Activated naive CD4-positive, alpha-beta T cell (primary cell): ENCODE data around the gene AQP5.

Experiments
- DNase-seq, 4 experiments: peaks; one replicate each; lab custom pipeline; 2025; lab: John Stamatoyannopoulos, UW

The AQP5 gene

DNA sequence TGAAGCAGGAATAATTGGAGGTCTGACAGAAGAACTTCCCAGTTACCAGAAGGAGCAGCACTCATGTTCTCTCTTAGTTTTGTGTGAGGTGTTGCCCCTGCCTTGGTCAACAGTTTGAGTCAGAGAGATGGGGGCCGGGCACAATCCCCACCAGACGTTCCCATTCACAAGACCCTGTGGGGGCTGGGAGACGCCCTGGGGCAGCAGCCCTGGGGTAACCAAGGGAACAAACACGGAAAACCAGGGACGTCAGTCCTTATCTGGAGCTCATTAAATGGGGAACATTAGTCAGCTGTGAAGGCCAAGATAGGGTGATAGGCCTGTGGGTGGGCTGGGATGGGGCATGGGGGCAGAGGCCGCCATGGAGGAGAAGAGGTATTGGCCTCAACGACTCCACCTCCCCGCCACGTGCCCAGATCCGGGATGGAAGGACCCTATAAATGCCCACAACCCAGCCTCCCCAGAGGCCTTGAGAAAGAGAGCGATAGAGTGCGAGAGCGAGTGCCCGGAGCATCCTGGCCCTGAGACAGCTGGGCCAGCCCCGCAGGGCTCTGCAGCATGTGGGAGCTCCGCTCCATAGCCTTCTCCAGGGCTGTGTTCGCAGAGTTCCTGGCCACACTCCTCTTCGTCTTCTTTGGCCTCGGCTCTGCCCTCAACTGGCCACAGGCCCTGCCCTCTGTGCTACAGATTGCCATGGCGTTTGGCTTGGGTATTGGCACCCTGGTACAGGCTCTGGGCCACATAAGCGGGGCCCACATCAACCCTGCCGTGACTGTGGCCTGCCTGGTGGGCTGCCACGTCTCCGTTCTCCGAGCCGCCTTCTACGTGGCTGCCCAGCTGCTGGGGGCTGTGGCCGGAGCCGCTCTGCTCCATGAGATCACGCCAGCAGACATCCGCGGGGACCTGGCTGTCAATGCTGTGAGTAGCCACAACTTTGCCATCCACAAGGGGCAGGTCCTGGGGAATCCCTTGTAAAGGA, 11.1 kb upstream of the AQP5 start, which contains the start of gene AQP2:
AQP2 (plus strand) TSS at position 465 of the 979 bp plus-strand sequence; CDS start at position 559, 94 bp downstream.
- DNase-seq = no peak

DNA sequence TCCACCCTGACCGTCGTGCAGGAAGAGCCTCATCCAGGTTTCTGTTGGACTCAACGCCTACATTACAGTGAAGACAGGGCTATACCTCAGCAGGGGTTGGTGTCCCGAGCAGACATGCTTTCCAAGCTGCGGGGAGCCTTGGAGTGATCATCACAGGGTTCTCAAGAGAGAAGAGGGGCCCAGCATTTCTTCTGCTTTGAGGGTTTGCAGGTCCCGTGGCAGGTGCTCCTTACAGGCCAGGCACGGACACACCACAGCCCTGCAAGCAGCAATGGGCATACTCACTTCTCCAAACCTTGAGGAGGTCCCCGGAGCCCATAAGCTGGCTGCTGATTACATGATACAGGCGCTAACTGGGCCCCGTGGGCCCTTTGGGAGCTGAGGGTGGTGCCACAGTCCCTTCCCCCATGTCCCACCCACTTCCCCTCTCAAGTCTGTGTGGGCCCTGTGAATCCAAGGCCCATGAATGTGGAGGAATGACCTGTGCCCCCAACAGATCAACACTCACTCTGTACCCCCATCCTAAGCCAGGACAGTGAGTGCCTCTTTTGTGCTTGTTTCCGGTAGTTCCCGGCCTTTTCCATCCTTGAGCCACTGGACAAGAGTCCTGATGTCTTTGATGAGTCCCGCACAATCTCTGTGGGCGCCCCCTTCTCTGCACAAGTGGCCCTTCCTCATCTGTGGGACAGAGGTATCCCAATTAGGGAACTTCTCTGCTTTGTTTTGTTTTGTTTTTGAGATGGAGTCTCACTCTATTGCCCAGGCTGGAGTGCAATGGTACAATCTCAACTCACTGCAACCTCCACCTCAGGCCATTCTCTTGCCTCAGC, 10.0 kb upstream of the AQP5 start:
- DNase-seq = no peak

DNA sequence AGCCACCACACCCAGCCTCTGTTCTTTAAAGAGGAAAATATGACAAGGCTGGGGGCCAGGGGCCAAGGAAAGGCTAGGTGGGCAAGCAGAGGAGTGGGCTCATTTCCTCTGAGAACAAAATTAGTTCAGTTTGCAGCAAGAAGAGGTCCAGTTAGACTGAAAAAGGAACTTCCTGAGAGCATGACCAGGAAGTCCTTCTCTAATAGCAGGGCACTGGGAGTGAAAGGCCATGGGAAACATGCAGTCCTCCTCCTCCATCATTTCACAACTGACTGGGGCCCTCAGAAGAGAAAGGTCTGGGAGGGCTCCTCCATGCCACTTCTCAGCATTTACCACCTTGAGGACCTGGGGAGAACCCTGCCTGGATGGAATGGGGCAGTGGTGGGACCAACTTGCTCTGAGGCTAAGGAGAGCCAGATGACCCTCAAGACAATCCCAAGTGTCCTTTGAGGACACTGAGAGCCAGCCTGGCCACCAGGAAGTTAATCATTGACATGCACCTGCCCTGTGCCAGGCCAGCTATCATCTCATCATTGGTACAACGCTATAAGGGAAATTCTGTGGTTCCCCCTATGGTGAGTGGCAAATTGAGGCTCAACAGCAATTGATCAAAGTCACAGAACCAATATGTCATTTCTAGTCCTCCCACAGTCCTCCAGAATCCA, 9.1 kb upstream of the AQP5 start:
- DNase-seq = no peak

DNA sequence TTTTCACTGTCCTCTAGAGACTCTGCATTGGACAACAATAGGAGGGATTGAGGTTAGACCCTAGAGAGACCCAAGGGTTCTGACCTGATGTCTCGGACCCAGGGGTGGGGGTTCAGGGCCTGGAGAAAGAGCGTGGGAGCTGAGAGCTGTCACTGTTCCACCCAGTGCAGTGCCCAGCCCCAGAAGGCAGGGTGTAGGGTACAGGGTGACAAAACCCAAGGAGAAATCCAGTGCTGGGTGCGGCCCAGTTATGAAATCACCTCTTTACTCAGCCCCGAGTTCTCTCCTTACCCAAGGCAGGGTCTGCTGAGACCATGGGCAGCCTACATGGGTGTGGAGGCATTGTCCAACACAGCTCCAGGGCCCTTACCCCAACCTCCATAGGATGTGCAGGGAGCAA, 8.5 kb upstream of the AQP5 start:
- DNase-seq = no peak

DNA sequence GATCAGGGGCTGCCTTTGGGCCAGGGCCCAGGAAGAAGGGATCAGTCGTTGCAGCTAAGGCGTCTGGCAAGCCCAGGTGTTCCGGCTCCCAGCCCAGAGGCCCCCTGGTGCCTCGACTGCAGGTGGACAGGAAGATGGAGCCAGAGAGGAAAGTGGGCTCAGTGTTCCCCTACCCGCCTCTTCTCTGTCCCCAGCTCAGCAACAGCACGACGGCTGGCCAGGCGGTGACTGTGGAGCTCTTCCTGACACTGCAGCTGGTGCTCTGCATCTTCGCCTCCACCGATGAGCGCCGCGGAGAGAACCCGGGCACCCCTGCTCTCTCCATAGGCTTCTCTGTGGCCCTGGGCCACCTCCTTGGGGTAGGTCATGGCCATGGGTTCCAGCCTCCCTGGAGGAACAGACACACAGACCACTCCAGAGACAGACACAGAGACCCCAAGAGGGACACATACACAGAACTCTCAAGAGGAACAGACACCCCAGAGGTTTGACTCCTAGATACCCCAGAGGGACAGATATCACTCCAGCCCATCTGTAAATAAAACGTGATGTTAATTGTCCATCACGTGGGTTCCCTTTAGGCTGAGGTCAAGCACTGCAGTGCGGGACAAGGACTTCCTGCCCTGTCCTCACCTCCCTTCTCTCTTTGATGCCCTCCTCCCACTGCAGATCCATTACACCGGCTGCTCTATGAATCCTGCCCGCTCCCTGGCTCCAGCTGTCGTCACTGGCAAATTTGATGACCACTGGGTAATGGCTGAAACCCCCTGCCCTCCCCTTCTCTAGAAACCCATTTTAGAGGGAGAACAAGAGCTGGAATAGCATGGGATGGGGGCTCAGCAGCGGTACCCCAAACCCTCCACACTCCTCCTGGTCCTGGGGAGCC, 7.5 kb upstream of the AQP5 start:
- no peak for DNase-seq

DNA sequence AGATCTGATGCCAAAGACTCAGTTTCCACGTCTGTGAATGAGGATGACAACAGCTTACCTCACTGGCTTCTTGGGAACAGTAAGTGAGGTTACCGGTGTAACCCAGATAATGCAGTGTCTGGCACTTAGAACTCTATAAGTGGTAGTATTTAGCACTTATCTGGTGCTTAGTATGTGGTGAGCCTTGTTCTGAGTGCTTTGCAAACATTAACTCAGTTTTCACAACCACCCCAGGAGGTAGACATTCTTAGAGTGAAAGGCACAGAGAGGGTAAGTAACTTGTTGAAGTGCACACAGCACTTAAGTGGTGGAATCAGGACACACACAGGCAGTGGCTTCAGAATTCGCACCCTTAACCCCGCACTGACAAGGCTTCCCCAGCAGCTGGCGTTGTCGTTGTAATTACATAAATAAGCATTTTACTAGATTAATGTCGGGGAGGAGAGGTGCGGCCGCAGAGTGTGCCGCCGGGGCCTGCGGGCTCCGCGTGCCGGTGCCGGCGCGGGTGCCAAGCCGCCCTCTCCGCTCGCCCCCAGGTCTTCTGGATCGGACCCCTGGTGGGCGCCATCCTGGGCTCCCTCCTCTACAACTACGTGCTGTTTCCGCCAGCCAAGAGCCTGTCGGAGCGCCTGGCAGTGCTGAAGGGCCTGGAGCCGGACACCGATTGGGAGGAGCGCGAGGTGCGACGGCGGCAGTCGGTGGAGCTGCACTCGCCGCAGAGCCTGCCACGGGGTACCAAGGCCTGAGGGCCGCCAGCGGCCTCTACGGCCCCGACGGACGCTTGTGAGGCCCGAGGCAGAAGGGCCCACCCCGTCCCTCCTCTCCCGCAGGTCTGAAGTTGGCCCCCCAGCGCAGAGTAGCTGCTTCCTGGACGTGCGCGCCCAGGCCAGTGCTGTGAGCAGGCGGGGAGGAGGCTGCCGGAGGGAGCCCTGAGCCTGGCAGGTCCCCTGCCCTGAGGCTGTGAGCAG, 6.5 kb upstream of the AQP5 start:
- DNase-seq = no peak

DNA sequence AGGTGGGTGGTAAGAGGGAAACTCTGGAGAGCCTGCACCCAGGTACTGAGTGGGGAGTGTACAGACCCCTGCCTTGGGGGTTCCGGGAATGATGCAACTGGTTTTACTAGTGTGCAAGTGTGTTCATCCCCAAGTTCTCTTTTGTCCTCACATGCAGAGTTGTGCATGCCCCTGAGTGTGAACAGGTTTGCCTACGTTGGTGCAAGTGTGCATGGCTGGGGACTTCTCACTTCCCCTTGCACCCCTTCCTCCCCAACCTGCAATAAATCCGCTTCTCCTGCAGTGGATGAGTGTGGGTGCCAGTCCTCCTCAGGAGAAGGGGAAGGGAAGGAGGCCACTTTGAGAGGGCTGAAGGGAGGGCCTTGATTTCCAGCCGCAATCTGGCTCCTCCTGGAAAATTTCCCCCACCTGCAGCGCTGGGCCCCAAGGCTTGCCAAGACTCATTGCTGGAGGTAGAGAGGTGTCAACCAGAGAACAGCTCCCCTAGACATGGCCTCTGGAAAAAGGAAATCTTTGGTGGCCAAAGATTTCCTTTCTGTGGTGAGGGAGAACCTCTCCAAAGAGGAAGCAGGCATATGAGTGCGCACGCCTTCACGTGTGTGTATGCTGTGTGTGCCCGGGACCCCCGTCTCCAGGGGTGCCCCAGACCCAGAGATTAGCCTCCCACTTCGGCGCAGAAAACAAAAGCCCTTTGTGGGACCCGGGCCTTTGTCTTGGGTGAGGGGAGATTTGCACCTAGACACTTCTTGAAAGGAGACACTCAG, 5.6 kb upstream of the AQP5 start:
- DNase-seq = no peak

DNA sequence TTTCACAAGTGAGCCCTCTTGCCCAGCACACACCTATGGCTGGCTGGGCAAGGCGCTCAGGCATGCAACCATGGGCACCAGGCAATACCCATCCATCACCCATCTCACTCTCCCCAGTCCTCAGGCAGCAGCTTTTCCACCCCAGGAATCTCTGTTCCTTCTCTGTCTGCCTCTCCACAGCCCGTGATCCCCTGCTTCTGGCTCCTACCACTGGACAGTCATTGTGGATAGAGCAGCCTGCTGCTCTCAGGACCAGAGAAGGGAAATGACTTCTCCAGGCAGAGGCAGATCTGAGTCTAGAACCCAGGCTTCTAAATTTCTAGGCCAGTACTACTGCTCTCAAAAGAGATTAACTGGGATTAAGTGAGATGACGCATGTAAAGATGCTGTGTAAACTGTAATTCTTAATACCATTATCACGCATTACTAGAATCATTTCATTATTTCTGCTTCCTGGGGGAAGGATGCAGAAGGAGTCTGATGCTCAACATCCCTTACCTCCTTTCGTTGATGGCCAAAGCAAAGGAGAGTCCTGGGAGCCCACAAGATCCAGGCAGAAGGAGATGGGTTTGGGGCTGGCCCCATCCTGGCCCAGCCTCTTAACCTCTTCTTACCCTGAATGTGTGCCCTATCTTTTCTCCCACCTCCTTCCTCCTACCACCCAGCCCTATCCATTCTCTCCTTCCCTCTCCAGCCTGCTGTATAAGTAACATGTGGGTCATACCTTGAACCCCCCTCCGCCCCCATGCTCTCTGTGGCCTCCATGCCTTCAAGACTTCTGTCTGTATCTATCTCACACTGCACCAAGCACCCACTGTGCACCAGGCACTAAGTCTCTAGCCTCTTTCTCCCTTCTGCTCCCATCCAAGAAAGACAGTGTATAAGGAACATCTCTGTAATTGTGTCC, 4.8 kb upstream of the AQP5 start:
- DNase-seq = no peak

DNA sequence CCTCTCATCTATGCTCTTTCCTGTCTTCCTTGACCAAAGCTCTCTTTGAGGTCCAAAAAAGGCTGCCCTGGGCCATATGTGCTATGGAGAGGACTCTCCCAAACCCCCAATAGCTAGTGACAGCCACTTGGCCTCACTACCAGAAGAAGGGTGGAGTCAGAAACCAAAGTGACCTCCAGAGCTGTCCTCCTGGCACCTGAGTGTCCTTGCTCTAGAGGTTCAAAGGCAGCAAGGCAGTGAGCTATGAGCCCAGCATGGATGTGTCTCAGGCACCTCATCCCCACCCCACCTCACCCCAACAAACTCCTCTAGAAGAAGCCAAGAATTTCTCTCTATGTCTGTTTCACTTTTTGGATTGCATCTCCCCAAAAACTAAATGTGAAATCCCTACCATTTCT, 4.1 kb upstream of the AQP5 start:
- no peak for DNase-seq

DNA sequence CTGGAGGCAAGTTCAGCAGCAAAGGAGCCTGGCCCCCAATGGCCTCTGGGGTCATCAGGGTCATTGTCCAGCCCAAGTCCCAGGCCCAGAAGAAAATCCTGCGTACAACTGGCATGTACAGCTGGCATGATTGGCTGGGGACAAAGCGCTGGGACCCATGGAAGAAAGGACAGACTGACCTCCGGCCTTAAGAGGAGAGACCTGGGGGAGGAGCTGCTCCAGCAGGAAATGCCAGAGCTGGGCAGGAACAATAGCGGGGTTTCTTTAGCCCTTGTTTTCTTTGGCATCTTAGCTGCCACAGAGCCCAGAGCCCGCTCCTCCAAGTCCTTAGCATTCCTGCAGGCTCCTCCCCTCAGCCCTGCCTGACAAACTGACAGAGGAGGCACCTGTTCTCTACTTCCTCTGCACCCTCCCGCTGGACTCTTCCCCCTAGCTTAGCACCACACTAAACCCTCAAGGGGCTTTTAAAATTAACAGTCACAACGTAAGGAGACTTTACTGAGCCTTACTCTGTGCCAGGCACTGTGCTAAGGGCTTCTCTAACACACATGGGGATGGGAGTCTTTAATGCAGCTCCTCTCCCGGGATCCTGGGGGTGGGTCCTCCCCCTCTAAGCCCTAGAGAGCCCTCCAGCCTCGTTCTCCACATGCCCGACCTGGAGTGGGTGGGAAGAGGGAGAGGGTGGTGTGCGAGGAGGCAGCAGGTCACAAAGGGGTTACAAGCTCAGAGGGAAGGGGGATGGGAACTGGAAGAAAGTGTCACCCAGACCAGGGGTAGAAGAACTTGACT, 1.8 kb upstream of the AQP5 start:
- no peak for DNase-seq

DNA sequence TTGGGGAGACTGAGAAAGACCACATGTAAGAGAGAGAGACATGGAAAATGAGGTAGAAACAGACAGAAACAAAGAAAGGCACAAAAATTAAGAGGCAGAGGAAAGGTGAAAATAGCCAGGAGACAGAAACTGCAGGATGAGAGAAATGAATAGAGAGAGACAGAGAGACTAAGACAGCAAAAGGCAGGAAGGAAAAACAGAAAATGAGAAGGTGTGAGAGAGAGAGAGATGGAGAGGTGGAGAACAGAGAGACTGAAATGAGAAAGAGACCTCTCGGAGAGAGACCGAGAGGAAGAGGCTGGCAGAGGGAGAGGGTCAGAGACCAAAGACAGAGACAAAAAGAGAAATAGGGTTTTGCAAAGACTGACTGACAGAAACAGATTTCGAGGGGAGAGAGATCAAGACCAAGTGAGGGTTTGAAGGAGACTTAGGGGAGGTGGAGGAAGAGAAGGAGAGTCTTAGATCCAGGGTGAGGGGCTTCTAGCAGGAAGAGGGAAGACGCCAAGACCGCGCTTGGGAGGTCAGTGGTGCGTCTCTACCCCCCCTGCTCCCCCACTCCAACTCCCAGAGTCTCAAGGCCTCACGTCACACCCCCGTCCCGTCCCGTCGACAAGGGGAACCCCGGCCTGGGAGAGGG, 1.1 kb upstream of the AQP5 start:
- DNase-seq = no peak

DNA sequence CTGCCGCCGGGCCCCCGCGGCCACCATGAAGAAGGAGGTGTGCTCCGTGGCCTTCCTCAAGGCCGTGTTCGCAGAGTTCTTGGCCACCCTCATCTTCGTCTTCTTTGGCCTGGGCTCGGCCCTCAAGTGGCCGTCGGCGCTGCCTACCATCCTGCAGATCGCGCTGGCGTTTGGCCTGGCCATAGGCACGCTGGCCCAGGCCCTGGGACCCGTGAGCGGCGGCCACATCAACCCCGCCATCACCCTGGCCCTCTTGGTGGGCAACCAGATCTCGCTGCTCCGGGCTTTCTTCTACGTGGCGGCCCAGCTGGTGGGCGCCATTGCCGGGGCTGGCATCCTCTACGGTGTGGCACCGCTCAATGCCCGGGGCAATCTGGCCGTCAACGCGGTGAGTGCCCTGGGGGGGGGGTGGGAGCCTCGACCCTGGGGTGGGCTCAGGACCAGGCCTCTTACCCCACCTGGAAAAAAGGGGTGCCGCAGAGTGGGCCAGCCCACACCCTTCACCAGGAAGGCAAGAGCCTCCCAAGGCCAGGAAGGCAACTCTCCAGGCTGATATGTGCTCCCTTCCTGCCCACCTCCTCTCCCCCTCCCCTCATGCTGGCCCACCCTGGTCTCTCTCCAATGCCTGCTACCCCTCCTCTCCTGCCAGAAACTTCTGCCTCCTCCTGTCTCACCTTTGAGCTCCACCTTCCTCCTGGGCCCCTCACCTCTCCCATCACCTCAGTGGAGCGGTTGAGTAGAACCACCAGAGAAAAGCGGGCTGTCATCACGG, 507 bp downstream of the AQP5 start:
- no peak for DNase-seq

DNA sequence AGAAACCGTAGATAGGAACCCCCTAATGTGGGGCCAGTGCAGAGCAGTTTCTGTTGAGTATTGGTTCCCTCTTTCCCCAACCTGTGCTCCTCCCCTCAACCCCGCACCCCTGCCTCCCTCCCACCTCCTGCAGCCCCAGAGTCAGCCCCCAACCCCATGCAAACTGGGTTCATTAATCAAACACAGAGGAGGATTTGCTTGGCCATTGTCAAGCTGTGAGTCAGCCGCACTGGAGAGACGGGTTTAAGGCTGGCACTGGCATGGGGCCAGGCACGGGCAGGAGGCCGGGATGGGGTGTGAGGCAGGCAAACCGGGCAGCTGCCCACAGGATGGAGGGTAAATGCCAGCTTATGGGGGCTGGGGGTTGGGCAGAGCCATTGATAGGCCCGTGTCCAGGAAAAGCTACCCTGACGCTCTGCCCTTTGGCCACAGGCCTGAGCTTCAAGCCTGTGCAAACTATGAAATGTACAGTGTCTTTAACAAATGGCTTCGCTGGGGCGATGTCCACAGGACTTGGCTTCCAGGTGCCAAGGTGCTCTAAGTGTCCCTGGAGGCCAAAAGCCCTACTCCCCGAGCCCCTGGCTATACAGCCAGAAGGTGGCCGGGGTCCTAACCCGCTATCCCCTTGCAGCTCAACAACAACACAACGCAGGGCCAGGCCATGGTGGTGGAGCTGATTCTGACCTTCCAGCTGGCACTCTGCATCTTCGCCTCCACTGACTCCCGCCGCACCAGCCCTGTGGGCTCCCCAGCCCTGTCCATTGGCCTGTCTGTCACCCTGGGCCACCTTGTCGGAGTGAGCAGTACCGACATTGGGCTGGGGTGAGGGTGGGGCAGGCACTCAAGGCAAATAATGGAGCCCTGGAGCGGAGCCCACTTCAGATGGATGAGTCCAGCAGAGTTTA, 1.4 kb downstream of the AQP5 start:
- DNase-seq = no peak

DNA sequence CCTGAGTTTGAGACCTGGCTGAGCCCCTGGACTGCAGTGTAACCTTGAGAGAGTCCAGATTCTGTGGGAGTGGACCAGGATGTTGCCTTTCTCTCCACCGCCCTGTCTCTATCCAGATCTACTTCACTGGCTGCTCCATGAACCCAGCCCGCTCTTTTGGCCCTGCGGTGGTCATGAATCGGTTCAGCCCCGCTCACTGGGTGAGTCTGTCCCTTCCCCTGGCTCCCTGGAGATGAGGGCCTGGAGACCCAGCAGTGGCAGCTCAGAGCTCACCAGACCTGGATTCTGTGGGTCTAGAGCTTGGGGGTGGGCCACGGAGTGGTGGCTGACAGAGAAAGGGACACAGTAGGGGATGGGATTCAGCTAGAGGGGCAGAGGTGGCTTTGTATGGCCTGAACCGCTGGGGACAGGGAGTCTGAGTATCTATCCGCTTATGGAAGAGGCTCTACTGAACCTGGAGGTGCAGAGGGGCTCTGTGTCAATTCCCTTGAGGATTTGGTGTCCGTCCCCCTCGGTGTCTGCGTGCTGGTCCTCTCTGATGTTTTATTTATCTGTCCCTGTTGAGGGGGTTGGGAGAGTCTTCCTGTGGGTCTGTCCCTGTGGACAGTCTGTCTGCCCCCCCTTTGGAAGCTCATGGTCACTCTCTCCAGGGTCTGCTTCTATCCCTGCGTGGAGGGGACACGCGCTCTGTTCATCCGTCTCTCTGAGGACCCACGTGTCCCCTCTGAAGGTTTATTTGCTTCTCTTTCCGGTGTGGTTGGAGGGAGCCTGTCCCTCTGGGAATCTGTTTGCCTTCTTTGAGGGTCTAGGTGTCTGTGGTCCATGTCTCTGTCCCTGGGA, 2.5 kb downstream of the AQP5 start:
- DNase-seq = no peak
